ENCODE data around the gene ZKSCAN1. TPM values are rescaled to one million over a fixed set of nuclear protein-coding genes. Genes with fewer than 3 reads are reported as not detected.
"Not testable (repeated sequence)": the region's sequence is repeated elsewhere in the genome, so short reads cannot be mapped to it uniquely, and the experiment has no call there.

The ZKSCAN1 gene
- 10 to 100 TPM; 19.4 to 65.5 (median 40.8) TPM for total RNA-seq
- 1 to 10 TPM; 8.5 to 9.4 TPM for polyA plus RNA-seq
- long read RNA-seq, donor 1, full-length matches to known transcripts, result 4 of 20 reads
- long read RNA-seq, donor 1, partial matches to known transcripts, result 4 of 20 reads
- long read RNA-seq, donor 1, other reads (novel, unspliced or antisense), result 12 of 20 reads
- long read RNA-seq, donor 2, full-length matches to known transcripts, result 25 of 48 reads
- long read RNA-seq, donor 2, partial matches to known transcripts, result 7 of 48 reads
- long read RNA-seq, donor 2, other reads (novel, unspliced or antisense), result 16 of 48 reads
- long read RNA-seq, donor 3, full-length matches to known transcripts, result 1 of 13 reads
- long read RNA-seq, donor 3, partial matches to known transcripts, result 7 of 13 reads
- long read RNA-seq, donor 3, other reads (novel, unspliced or antisense), result 5 of 13 reads

- ATAC-seq (peak; percentile 98 to 99 (median 99)), DNase-seq (peak; percentile 87 to 93 (median 92))
- H3K4me1 ChIP-seq, result peaks cover 0 to 40% (median 19%) of the 10 kb centered on the region in 12 donors
- 2 to 5% (median 2%) methylated on average over 21 to 70 of the region's 70 CpGs for WGBS, 4 donors
- H3K4me3 ChIP-seq, result peak within 1 kb of the TSS; percentile 86 to 100 (median 99)
- H3K9me3 ChIP-seq, result no peaks in the 10 kb centered on the region
- H3K36me3 ChIP-seq, result peaks cover 0 to 10% (median 0%) of the 10 kb centered on the region in 9 donors
- no peak for TF ChIP-seq CTCF (IDR thresholded peaks at IDR 0.05)
- peak in 1 of 2 donors; percentile 68 for TF ChIP-seq POLR2A (IDR thresholded peaks at IDR 0.05)
- no peaks in the 10 kb centered on the region for H3K27me3 ChIP-seq
- H3K27ac ChIP-seq, result peak within 1 kb of the TSS; percentile 92 to 100 (median 97)
- intact Hi-C loops (cut with DNase I), result loop anchor here in 1 of 10 donors (1.0 kb wide), 1 partner anchor 34 kb away; the partner anchor contains the start of gene ZSCAN21
Measured at GRCh38 chr7:100015232-100016214, at the start of gene ZKSCAN1. Gene ZKSCAN1 (plus strand): TSS chr7:100015596. CDS start chr7:100023507, 7,911 bp downstream.

- Histone ChIP-seq H3K4me3 (no peak overlapping the region), H3K36me3 (peaks cover 0 to 4% (median 0%) of the 10 kb centered on the region in 9 donors), H3K27me3 (peaks cover 0 to 29% (median 0%) of the 10 kb centered on the region in 9 donors), H3K9me3 (no peaks in the 10 kb centered on the region), H3K4me1 (no peaks in the 10 kb centered on the region), H3K27ac (no peak overlapping the region)
- ATAC-seq (no peak), DNase-seq (no peak)
- intact Hi-C loops (cut with DNase I), result no loop called here
- 81 to 88% (median 86%) methylated on average over 3 of the region's 3 CpGs for WGBS, 4 donors
- TF ChIP-seq CTCF (IDR thresholded peaks at IDR 0.05), result no peak
- TF ChIP-seq POLR2A (IDR thresholded peaks at IDR 0.05), result no peak
Measured at GRCh38 chr7:99969298-99969697, 46.1 kb upstream of the ZKSCAN1 start.

GRCh38 chr7:99969813-99970212 lies 45.6 kb upstream of the ZKSCAN1 start:
- DNase-seq, result peak in 1 of 5 donors; percentile 42
- H3K4me1 ChIP-seq; H3K27ac ChIP-seq; intact Hi-C loops (cut with DNase I); H3K4me3 ChIP-seq; H3K36me3 ChIP-seq; H3K9me3 ChIP-seq: not testable (repeated sequence)
- peak; percentile 71 to 89 (median 82) for ATAC-seq
- WGBS, 4 donors, result 0 to 14% (median 9%) methylated on average over 1 of the region's 1 CpG
- H3K27me3 ChIP-seq, result peaks cover 0 to 24% (median 0%) of the 10 kb centered on the region in 9 donors

- DNase-seq (no peak), ATAC-seq (no peak)
- TF ChIP-seq POLR2A (IDR thresholded peaks at IDR 0.05) (no peak), CTCF (IDR thresholded peaks at IDR 0.05) (no peak)
- H3K4me3 ChIP-seq, result no peak overlapping the region
- no peak overlapping the region for H3K27ac ChIP-seq
- no peaks in the 10 kb centered on the region for H3K9me3 ChIP-seq
- peaks cover 0 to 6% (median 0%) of the 10 kb centered on the region in 12 donors for H3K4me1 ChIP-seq
- peaks cover 0 to 10% (median 0%) of the 10 kb centered on the region in 9 donors for H3K27me3 ChIP-seq
- H3K36me3 ChIP-seq, result peaks cover 0 to 4% (median 0%) of the 10 kb centered on the region in 9 donors
- WGBS, 4 donors, result 65 to 86% (median 69%) methylated on average over 4 of the region's 4 CpGs
- intact Hi-C loops (cut with DNase I), result no loop called here
Measured at GRCh38 chr7:99971242-99971641, 44.2 kb upstream of the ZKSCAN1 start.

GRCh38 chr7:99973817-99974216 lies 41.6 kb upstream of the ZKSCAN1 start:
- H3K4me1 ChIP-seq; DNase-seq; H3K4me3 ChIP-seq; H3K27ac ChIP-seq; H3K36me3 ChIP-seq; intact Hi-C loops (cut with DNase I); ATAC-seq; H3K9me3 ChIP-seq; H3K27me3 ChIP-seq: not testable (repeated sequence)
- 83 to 88% (median 86%) methylated on average over 7 of the region's 7 CpGs for WGBS, 4 donors

All from heart left ventricle (tissue), 16 donors.